Uterus (tissue), 4 donors: ENCODE data around the gene ZNF185. TPM values are rescaled to one million over a fixed set of nuclear protein-coding genes. Genes with fewer than 3 reads are reported as not detected.

ENCODE experiments used
- DNase-seq, 2 donors: peaks; one replicate each; pipeline ENCODE4 v3.0.0-alpha.2; 2019 to 2020
- H3K27ac ChIP-seq, 2 donors: fragments of 200-600 bp; sonication (generic); 1 replicate in 1 of 2; 2 replicates in 1 of 2; pipeline ENCODE4 v1.5.1; 2016 to 2018
- H3K27me3 ChIP-seq, 2 donors: fragments of 200-600 bp; sonication (generic); one replicate each; pipeline ENCODE4 v1.5.1; 2018 to 2019; ENCODE audit warnings: control low read depth in 1 of 2
- H3K36me3 ChIP-seq, 2 donors: fragments of 200-600 bp; sonication (generic); one replicate each; pipeline ENCODE4 v1.5.1; 2019; ENCODE audit warnings: control low read depth in 1 of 2
- H3K4me1 ChIP-seq, 2 donors: fragments of 200-600 bp; sonication (generic); one replicate each; pipeline ENCODE4 v1.5.1; 2018 to 2019; ENCODE audit warnings: control low read depth in 1 of 2
- H3K4me3 ChIP-seq, 2 donors: fragments of 200-600 bp; sonication (generic); 1 replicate in 1 of 2; 2 replicates in 1 of 2; pipeline ENCODE4 v1.5.1; 2018 to 2019; ENCODE audit warnings: mild to moderate bottlenecking in 1 of 2
- H3K9me3 ChIP-seq, 2 donors: fragments of 200-600 bp; sonication (generic); one replicate each; pipeline ENCODE4 v1.5.1; 2019; ENCODE audit warnings: control low read depth in 1 of 2
- POLR2A ChIP-seq, 2 donors: fragments of 450-650 bp; IDR thresholded peaks; one replicate each; pipeline ENCODE4 v1.6.1; 2016; ENCODE audit warnings: antibody characterized with exemption in 2 of 2, mild to moderate bottlenecking in 1 of 2, moderate library complexity in 1 of 2
- intact Hi-C: fragments of 100-400 bp; cut with DNase I; formaldehyde crosslinking; loops from one replicate; pipeline ENCODE4 v1.15.1; 2023; ENCODE audit warnings: low total_unique reads
- total RNA-seq, 4 donors: library from RNA; depleted of rRNA in 3 of 4; stranded (reverse); fragments of >200 nt in 3 of 4; gene quantifications; one replicate each; pipeline versions ENCODE4 v1.1.0 to v1.2.4, GENCODE V29; 2014 to 2023
- TF ChIP-seq, protein P1 (sequence below), 4 experiments: fragments of 200-600 bp in 2 of 4; fragments of 450-650 bp in 2 of 4; sonication (generic) in 2 of 4; IDR thresholded peaks; one replicate each; pipeline ENCODE4 v1.5.1; 2016 to 2019; ENCODE audit warnings: antibody characterized with exemption in 4 of 4, mild to moderate bottlenecking in 2 of 4, moderate library complexity in 1 of 4
- donor health status: DM: yes; HTN: yes; CAD: no.

The ZNF185 gene
- total RNA-seq, 4 donors from 2014 or later, result 1.3 to 32.6 (median 12.1) TPM

DNA sequence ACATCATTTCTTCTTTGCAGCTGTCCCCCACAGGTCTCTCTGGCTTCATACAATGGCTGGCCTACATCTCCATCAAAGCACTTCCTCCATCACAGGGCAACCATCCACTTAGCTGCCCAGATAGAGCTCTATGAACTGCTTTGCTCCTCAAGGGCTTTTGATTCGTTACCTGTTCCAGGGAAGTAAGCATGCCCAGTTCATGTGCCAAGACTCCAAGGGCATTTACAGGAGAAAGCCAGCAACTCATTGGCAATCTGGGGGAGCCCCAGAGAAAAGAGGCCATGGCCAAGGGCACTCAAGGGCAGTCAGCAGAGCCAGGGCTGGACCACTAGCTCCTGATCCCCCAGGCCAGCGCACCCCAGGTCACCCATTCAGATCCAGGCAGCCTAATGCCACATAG lies 24.5 kb upstream of the ZNF185 start:
- no peak for DNase-seq
- TF ChIP-seq, protein P1, sequence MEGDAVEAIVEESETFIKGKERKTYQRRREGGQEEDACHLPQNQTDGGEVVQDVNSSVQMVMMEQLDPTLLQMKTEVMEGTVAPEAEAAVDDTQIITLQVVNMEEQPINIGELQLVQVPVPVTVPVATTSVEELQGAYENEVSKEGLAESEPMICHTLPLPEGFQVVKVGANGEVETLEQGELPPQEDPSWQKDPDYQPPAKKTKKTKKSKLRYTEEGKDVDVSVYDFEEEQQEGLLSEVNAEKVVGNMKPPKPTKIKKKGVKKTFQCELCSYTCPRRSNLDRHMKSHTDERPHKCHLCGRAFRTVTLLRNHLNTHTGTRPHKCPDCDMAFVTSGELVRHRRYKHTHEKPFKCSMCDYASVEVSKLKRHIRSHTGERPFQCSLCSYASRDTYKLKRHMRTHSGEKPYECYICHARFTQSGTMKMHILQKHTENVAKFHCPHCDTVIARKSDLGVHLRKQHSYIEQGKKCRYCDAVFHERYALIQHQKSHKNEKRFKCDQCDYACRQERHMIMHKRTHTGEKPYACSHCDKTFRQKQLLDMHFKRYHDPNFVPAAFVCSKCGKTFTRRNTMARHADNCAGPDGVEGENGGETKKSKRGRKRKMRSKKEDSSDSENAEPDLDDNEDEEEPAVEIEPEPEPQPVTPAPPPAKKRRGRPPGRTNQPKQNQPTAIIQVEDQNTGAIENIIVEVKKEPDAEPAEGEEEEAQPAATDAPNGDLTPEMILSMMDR (IDR thresholded peaks at IDR 0.05), result no peak
- no peak for TF ChIP-seq POLR2A (IDR thresholded peaks at IDR 0.05)
- Histone ChIP-seq H3K36me3 (no peaks in the 10 kb centered on the region), H3K27me3 (no peaks in the 10 kb centered on the region), H3K27ac (no peak overlapping the region), H3K4me1 (no peaks in the 10 kb centered on the region), H3K4me3 (no peak overlapping the region), H3K9me3 (no peaks in the 10 kb centered on the region)
- intact Hi-C loops, result no loop called here

GRCh38 chrX:152876931-152877840 lies 20.7 kb upstream of the ZNF185 start:
- intact Hi-C loops, result no loop called here
- no peaks in the 10 kb centered on the region for H3K4me1 ChIP-seq
- no peaks in the 10 kb centered on the region for H3K36me3 ChIP-seq
- H3K9me3 ChIP-seq, result no peaks in the 10 kb centered on the region
- no peak overlapping the region for H3K27ac ChIP-seq
- DNase-seq, result no peak
- no peaks in the 10 kb centered on the region for H3K27me3 ChIP-seq
- H3K4me3 ChIP-seq, result no peak overlapping the region
- no peak for TF ChIP-seq POLR2A (IDR thresholded peaks at IDR 0.05)
- TF ChIP-seq, protein P1 (IDR thresholded peaks at IDR 0.05), result no peak

DNA sequence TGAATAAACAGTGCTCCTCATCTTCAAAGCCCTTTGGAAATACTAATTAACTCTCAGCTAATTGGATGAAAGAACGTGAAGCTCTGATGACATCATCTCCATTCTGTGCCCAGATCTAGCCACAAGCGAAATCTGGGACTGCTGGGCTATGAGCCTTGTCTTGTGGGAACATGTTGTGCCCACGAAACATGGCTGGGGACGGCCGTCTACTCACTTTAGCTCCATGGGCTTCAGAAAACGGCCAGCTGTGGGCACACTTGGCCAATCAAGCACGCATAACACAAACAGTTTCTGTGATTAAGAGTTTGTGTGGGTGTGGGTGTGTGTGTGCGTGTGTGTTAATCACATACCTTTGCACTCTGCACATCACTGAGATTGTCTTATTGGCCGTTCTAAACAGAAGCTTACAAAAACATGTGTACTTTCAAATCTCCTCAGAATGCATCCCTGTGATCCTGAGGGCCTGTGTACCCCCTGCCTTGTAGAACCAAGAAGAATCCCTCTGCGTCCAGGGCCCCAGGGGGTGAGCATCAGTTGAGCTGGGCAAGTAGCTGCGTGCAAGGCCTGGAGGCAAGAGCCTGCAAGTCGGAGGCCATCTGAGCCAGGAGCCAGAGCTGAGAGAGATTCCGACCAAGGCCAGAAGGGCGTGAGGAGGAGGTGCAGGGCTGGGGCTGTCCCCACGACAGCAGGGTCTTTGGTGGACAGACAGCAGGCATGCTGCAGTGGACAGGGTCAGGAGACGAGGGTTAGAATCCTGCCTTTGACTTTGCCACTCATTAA lies 18.7 kb upstream of the ZNF185 start:
- no peak for DNase-seq
- TF ChIP-seq, protein P1 (IDR thresholded peaks at IDR 0.05), result no peak
- TF ChIP-seq POLR2A (IDR thresholded peaks at IDR 0.05), result no peak

GRCh38 chrX:152881289-152881688 lies 16.6 kb upstream of the ZNF185 start:
- Histone ChIP-seq H3K9me3 (no peaks in the 10 kb centered on the region), H3K27ac (no peak overlapping the region), H3K4me3 (no peak overlapping the region), H3K36me3 (no peaks in the 10 kb centered on the region), H3K4me1 (no peaks in the 10 kb centered on the region), H3K27me3 (no peaks in the 10 kb centered on the region)
- no peak for DNase-seq
- TF ChIP-seq, protein P1 (IDR thresholded peaks at IDR 0.05), result no peak
- no peak for TF ChIP-seq POLR2A (IDR thresholded peaks at IDR 0.05)
- intact Hi-C loops, result no loop called here

More for the DNA sequence above, 18.7 kb upstream of the ZNF185 start:
- Histone ChIP-seq H3K4me1 (no peaks in the 10 kb centered on the region), H3K36me3 (no peaks in the 10 kb centered on the region), H3K27me3 (no peaks in the 10 kb centered on the region), H3K9me3 (no peaks in the 10 kb centered on the region), H3K4me3 (no peak overlapping the region), H3K27ac (no peak overlapping the region)
- intact Hi-C loops, result no loop called here

- no peaks in the 10 kb centered on the region for H3K27me3 ChIP-seq
- H3K36me3 ChIP-seq, result no peaks in the 10 kb centered on the region
- no peaks in the 10 kb centered on the region for H3K4me1 ChIP-seq
- TF ChIP-seq, protein P1 (IDR thresholded peaks at IDR 0.05), result no peak
- TF ChIP-seq POLR2A (IDR thresholded peaks at IDR 0.05), result no peak
- no peak overlapping the region for H3K27ac ChIP-seq
- no peak overlapping the region for H3K4me3 ChIP-seq
- intact Hi-C loops, result no loop called here
- no peaks in the 10 kb centered on the region for H3K9me3 ChIP-seq
- DNase-seq, result no peak
These were observed 13.7 kb upstream of the ZNF185 start for GRCh38 chrX:152884171-152884570.
